Measurements from ENCODE around the gene CHCHD6. TPM values are rescaled to one million over a fixed set of nuclear protein-coding genes. Genes with fewer than 3 reads are reported as not detected.

CHCHD6 gene
- total and polyA plus RNA-seq, 2 of the 4 experiments (the other 2 are of a cell fraction) = 18.8 to 28.9 TPM

DNA sequence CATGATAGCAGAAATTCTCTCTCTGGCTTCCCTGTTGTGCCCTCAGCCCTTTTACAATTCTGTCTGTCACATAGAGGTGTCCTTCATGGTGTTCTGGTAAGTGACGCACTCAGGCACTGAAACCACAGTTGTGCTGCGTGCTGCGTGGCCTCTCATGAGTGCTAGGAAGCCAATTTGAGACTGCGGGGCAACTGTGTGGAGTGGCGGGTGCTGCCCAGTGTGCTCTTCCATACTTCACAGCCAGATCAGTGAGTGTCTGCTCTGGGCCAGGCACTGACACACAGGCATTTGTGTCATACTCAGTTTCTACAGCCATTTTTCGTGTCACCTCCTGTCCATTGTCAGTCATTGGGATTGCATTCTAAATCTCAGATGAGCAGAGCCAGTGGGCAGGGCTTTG lies 145.7 kb downstream of the CHCHD6 start:
- peaks cover 0 to 11% of the 10 kb centered on the region in 2 experiments; a peak in 2 of 4 replicates for H3K79me1 ChIP-seq (ENCODE audit: low read depth in 1 of 2, low read length in 2 of 2)
- in situ Hi-C loops (cut with MboI; ENCODE audit: low sequenced_read_pairs) = no loop called here
- H3K23ac ChIP-seq (ENCODE audit: low read depth, low read length) = peak overlapping the region; percentile 81
- peak overlapping the region; percentile 87 for H2BK20ac ChIP-seq (ENCODE audit: low read depth, low read length)
- H3K9me3 ChIP-seq (ENCODE audit: control insufficient read depth, insufficient read depth, low read length) = no peaks in the 10 kb centered on the region
- peak overlapping the region; percentile 85; the same call in 2 of the 3 replicates for H2BK15ac ChIP-seq (ENCODE audit: low read depth, low read length)
- peak overlapping the region; percentile 19; the same call in 1 of the 2 replicates for H3K18ac ChIP-seq (ENCODE audit: low read depth, low read length)
- DNase-seq (no peak), ATAC-seq (ENCODE audit: low read depth) (no peak)
- peak overlapping the region; percentile 46 for H2AK9ac ChIP-seq (replicated peaks; ENCODE audit: low read depth, low read length, poor library complexity)
- intact Hi-C loops (cut with micrococcal nuclease) = loop anchor here (1.0 to 5.0 kb wide), 3 partner anchors 96 to 133 kb away; partner anchors contain the start of gene PLXNA1
- no peak overlapping the region for H3K4me2 ChIP-seq (ENCODE audit: low read depth, low read length)
- no peak overlapping the region for H2AFZ ChIP-seq (replicated peaks; ENCODE audit: low read length, poor library complexity)
- TF ChIP-seq CHD1 (IDR thresholded peaks at IDR 0.05; ENCODE audit: low read depth, low read length) (no peak), FOS (IDR thresholded peaks at IDR 0.05; ENCODE audit: low read depth, low read length) (no peak), RFX5 (IDR thresholded peaks at IDR 0.05; ENCODE audit: low read depth, low read length) (no peak), POLR2A (IDR thresholded peaks at IDR 0.05; ENCODE audit: low read depth, low read length) (no peak), BHLHE40 (IDR thresholded peaks at IDR 0.05; ENCODE audit: low read depth, low read length) (no peak), MAFK (IDR thresholded peaks at IDR 0.05; ENCODE audit: low read depth, low read length) (no peak), MAZ (IDR thresholded peaks at IDR 0.05; ENCODE audit: borderline replicate concordance, low read depth, low read length) (no peak), MXI1 (IDR thresholded peaks at IDR 0.05; ENCODE audit: borderline replicate concordance, low read depth, low read length) (no peak), CEBPB (IDR thresholded peaks at IDR 0.05; ENCODE audit: low read depth, low read length) (no peak), RCOR1 (IDR thresholded peaks at IDR 0.05; ENCODE audit: insufficient replicate concordance, low read length) (no peak), NFE2L2 (IDR thresholded peaks at IDR 0.05; ENCODE audit: low read depth, low read length) (no peak), RAD21 (IDR thresholded peaks at IDR 0.05; ENCODE audit: low read length) (no peak), SMC3 (IDR thresholded peaks at IDR 0.05; ENCODE audit: low read depth, low read length) (no peak)
- TF ChIP-seq, protein P1, sequence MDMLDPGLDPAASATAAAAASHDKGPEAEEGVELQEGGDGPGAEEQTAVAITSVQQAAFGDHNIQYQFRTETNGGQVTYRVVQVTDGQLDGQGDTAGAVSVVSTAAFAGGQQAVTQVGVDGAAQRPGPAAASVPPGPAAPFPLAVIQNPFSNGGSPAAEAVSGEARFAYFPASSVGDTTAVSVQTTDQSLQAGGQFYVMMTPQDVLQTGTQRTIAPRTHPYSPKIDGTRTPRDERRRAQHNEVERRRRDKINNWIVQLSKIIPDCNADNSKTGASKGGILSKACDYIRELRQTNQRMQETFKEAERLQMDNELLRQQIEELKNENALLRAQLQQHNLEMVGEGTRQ (IDR thresholded peaks at IDR 0.05; ENCODE audit: low read depth, low read length) = no peak
- TF ChIP-seq, protein P2, sequence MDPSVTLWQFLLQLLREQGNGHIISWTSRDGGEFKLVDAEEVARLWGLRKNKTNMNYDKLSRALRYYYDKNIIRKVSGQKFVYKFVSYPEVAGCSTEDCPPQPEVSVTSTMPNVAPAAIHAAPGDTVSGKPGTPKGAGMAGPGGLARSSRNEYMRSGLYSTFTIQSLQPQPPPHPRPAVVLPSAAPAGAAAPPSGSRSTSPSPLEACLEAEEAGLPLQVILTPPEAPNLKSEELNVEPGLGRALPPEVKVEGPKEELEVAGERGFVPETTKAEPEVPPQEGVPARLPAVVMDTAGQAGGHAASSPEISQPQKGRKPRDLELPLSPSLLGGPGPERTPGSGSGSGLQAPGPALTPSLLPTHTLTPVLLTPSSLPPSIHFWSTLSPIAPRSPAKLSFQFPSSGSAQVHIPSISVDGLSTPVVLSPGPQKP (IDR thresholded peaks at IDR 0.05; ENCODE audit: borderline replicate concordance, low read depth, low read length) = no peak
- TF ChIP-seq, protein P3, sequence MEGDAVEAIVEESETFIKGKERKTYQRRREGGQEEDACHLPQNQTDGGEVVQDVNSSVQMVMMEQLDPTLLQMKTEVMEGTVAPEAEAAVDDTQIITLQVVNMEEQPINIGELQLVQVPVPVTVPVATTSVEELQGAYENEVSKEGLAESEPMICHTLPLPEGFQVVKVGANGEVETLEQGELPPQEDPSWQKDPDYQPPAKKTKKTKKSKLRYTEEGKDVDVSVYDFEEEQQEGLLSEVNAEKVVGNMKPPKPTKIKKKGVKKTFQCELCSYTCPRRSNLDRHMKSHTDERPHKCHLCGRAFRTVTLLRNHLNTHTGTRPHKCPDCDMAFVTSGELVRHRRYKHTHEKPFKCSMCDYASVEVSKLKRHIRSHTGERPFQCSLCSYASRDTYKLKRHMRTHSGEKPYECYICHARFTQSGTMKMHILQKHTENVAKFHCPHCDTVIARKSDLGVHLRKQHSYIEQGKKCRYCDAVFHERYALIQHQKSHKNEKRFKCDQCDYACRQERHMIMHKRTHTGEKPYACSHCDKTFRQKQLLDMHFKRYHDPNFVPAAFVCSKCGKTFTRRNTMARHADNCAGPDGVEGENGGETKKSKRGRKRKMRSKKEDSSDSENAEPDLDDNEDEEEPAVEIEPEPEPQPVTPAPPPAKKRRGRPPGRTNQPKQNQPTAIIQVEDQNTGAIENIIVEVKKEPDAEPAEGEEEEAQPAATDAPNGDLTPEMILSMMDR (conservative IDR thresholded peaks at IDR 0.05; ENCODE audit: low read depth, low read length) = no peak
- H3K56ac ChIP-seq (ENCODE audit: extremely low read depth, insufficient read depth, low read length) = 0 out of 2 replicates have a peak overlapping the region, but pooled peaks have one; percentile 42
- ChIA-PET CTCF (no interaction called here), POLR2A (ENCODE audit: unreplicated experiment) (no interaction called here)
- peaks cover 16% of the 10 kb centered on the region for H3K9me1 ChIP-seq (ENCODE audit: insufficient read depth, low read length)
- 0 out of 2 replicates have a peak overlapping the region, but pooled peaks have one; percentile 6 for H4K5ac ChIP-seq (ENCODE audit: low read depth, low read length)
- peak overlapping the region; percentile 84; the same call in 1 of the 2 replicates for H2AK5ac ChIP-seq (ENCODE audit: low read depth, low read length)
- H4K91ac ChIP-seq (ENCODE audit: insufficient read depth, low read depth, low read length) = peak overlapping the region; percentile 97
- no peaks in the 10 kb centered on the region for H3K27me3 ChIP-seq (ENCODE audit: control insufficient read depth, insufficient read depth, low read length)
- H3K4me3 ChIP-seq (ENCODE audit: insufficient read depth, low read depth, low read length) = no peak overlapping the region
- H3K4me1 ChIP-seq (ENCODE audit: control insufficient read depth, insufficient read depth, low read length) = peaks cover 15% of the 10 kb centered on the region
- H3K4ac ChIP-seq (ENCODE audit: low read depth, low read length) = peak overlapping the region; percentile 96
- H2BK5ac ChIP-seq (ENCODE audit: low read depth, low read length, poor library complexity, severe bottlenecking) = peak overlapping the region; percentile 51
- H2BK120ac ChIP-seq (ENCODE audit: low read depth, low read length) = peak overlapping the region; percentile 95
- dilution Hi-C loops (cut with HindIII; ENCODE audit: low sequenced_read_pairs, unreplicated experiment) = no loop called here
- peak overlapping the region; percentile 73 to 84; a peak in 2 of 4 replicates for H4K8ac ChIP-seq (ENCODE audit: low read depth in 2 of 2, low read length in 2 of 2)
- BruUV-seq (replicated peaks) = no TSS peak
- H4K20me1 ChIP-seq (ENCODE audit: insufficient read depth, low read length) = peaks cover 3% of the 10 kb centered on the region; the same call in 1 of the 2 replicates
- H3K27ac ChIP-seq (ENCODE audit: insufficient read depth, low read length) = peak overlapping the region; percentile 79; the same call in 1 of the 2 replicates
- 96% methylated on average over 4 of the region's 6 CpGs; no CpG with 5 or more reads in 1 of the 2 experiments for WGBS, 2 experiments (ENCODE audit: extremely low coverage in 2 of 2, insufficient read length in 1 of 2)
- H3K9ac ChIP-seq (ENCODE audit: low read depth, low read length) = no peak overlapping the region
- peak overlapping the region; percentile 89 for H3K14ac ChIP-seq (replicated peaks; ENCODE audit: low read depth, low read length)
- no peaks in the 10 kb centered on the region for H3K36me3 ChIP-seq (ENCODE audit: control insufficient read depth, insufficient read depth, low read length)

Measured in IMR-90 (cell line).